Fibroblast of skin of scalp (primary cell): ENCODE measurements around the gene GATD1.

Experiments
- DNase-seq: peaks from one replicate; pipeline ENCODE4 v3.0.0-alpha.2; 2013

Gene GATD1

GRCh38 chr11:726278-727220 is 50.7 kb downstream of the GATD1 start:
- no peak for DNase-seq

- no peak for DNase-seq
Observed at GRCh38 chr11:725624-726202, 51.6 kb downstream of the GATD1 start.

- no peak for DNase-seq
Observed at GRCh38 chr11:724778-725386, 52.4 kb downstream of the GATD1 start.

GRCh38 chr11:724049-724777 is 53.1 kb downstream of the GATD1 start:
- DNase-seq: no peak

- peak; percentile 59 for DNase-seq
Observed at GRCh38 chr11:723120-723883, 54.0 kb downstream of the GATD1 start.

- no peak for DNase-seq
Observed at GRCh38 chr11:722346-722811, 54.9 kb downstream of the GATD1 start.

- no peak for DNase-seq
Observed at GRCh38 chr11:721741-722345, 55.4 kb downstream of the GATD1 start.

GRCh38 chr11:721247-721740 is 56.0 kb downstream of the GATD1 start:
- DNase-seq: no peak

GRCh38 chr11:720642-721246 is 56.5 kb downstream of the GATD1 start:
- DNase-seq: no peak

GRCh38 chr11:720017-720641 is 57.2 kb downstream of the GATD1 start:
- DNase-seq: no peak

GRCh38 chr11:719214-720016 is 57.9 kb downstream of the GATD1 start:
- no peak for DNase-seq
